ENCODE measurements around the gene PLEKHN1.
"Not testable (repeated sequence)": the region's sequence is repeated elsewhere in the genome, so short reads cannot be mapped to it uniquely, and the experiment has no call there.

Gene PLEKHN1

DNA sequence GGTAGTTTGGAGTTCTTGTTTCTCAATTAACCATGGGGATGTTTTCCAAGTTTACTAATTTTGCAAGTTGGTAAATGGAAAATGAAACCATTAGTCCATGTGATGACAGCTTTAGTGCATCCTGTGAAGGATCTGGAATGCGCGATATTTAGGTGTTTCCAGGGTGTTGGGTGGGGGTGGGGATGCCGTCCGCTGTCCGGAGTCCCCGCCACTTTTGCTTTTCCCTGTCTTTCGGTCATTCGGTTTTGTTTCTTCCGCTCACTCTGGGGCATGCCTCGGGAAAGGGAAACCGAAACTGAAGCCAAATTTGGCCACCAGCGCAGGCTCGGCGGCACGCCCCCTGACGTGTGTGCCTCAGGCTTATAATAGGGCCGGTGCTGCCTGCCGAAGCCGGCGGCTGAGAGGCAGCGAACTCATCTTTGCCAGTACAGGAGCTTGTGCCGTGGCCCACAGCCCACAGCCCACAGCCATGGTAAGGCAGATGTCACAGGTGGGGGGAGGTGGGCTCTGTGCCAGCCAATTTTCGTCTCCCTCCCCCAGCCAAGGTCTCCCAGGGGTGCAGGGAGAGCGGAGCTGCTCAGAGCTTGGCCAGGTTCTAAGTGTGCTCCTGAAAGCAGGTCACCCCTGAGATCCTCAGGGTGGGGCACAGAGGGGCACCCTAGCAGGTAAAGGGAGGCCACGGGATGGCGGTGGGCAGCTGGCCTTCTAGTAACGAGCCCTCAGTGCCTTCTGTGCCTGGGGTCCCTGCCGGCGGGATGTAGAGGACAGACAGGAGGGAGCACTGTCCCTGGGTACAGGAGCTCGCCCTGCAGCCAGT lies 47.0 kb downstream of the PLEKHN1 start, which contains the start of gene ISG15:
Gene ISG15 (plus strand): TSS at position 393 of the 817 bp plus-strand sequence. CDS start 77 bp downstream, at position 470.
- DNase-seq (ENCODE audit: low spot score) = peak; percentile 84

GRCh38 chr1:1013922-1014648 lies 47.8 kb downstream of the PLEKHN1 start:
- DNase-seq (ENCODE audit: low spot score) = no peak

- DNase-seq (ENCODE audit: low spot score) = no peak
Measured at GRCh38 chr1:1014799-1015681, 48.8 kb downstream of the PLEKHN1 start.

DNA sequence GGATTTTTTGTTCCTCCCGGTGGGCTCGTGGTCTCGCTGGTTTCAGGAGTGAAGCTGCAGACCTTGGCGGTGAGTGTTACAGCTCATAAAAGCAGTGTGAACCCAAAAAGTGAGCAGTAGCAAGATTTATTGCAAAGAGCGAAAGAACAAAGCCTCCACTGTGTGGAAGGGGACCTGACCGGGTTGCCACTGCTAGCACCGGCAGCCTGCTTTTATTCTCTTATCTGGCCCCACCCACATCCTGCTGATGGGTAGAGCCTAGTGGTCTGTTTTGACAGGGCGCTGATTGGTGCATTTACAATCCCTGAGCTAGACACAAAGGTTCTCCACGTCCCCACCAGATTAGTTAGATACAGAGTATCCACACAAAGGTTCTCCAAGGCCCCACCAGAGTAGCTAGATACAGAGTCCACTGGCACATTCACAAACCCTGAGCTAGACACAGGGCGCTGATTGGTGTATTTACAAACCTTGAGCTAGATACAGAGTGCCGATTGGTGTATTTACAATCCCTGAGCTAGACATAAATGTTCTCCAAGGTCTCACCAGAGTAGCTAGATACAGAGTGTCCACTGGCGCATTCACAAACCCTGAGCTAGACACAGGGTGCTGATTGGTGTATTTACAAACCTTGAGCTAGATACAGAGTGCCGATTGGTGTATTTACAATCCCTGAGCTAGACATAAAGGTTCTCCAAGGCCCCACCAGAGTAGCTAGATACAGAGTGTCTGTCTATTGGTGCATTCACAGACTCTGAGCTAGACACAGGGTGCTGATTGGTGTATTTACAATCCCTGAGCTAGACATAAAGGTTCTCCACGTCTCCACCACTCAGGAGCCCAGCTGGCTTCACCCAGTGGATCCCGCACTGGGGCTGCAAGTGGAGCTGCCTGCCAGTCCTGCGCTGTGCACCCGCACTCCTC lies 51.4 kb downstream of the PLEKHN1 start:
- not testable (repeated sequence) for DNase-seq (ENCODE audit: low spot score)

DNA sequence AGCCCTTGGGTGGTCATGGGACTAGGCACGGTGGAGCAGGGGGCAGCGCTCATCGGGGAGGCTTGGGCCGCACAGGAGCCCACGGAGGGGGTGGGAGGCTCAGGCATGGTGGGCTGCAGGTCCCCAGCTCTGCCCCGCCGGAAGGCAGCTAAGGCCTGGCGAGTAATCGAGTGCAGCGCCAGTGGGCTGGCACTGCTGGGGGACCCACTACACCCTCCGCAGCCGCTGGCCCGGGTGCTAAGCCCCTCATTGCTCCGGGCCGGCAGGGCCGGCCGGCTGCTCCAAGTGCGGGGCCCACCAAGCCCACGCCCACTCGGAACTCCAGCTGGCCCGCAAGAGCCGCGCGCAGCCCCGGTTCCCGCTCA lies 52.0 kb downstream of the PLEKHN1 start:
- not testable (repeated sequence) for DNase-seq (ENCODE audit: low spot score)

GRCh38 chr1:1019122-1019999 lies 53.1 kb downstream of the PLEKHN1 start:
- DNase-seq (ENCODE audit: low spot score) = peak; percentile 89

GRCh38 chr1:1020000-1020404 lies 53.7 kb downstream of the PLEKHN1 start, which contains the start of gene AGRN:
Gene AGRN, plus strand, starts transcription at chr1:1020120. Its CDS starts 53 bp downstream, at chr1:1020173.
- peak; percentile 54 for DNase-seq (ENCODE audit: low spot score)

- DNase-seq (ENCODE audit: low spot score) = peak; percentile 16
Measured at GRCh38 chr1:1020415-1021009, 54.2 kb downstream of the PLEKHN1 start.

DNA sequence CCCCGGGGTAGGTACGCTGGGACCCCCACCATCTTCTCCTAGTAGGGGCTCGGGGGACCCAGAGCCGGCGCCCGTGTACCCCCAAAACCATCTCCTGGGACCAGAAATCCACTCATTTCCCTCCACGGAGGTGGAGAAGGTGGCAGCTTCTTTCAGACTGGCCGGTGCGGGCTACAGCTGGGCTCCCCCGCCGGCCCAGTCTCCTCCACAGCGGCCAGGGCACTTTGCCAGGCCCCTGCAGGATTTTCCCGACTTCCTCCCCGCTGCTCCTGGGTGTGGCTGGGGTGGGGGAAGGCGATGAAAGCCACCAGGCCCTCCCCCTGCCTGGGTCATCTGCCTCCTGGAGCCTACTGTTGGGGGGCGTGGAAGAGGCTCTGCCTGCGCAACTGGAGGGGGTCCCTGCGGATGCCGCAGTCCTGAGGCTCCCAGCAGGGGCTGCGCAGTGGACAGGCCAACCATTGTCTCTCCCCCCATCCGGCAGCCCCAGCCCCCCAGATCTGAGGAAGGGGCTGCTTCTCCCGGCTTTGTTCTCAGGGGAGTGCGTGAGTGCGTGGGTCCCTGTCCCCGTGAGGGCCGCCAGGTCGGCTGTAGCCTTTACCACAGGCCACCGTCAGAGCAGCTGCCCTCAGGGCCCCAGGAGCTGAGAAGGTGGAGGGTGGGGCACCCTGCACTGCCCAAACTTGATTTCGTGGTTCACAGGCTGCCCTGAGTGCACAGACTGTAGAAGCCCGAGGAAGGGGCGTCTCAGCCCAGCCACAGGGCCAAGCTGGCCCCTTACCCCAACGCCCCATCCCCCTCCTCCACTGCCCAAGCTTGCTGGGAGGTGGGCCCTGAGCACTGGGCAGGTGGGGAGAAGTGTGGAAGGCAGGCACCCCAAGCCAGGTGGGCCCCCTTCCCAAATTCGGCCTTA lies 55.0 kb downstream of the PLEKHN1 start:
- DNase-seq (ENCODE audit: low spot score) = peak; percentile 62

- no peak for DNase-seq (ENCODE audit: low spot score)
Measured at GRCh38 chr1:1021920-1022259, 55.6 kb downstream of the PLEKHN1 start.

GRCh38 chr1:1022302-1023009 lies 56.2 kb downstream of the PLEKHN1 start:
- DNase-seq (ENCODE audit: low spot score) = no peak

DNA sequence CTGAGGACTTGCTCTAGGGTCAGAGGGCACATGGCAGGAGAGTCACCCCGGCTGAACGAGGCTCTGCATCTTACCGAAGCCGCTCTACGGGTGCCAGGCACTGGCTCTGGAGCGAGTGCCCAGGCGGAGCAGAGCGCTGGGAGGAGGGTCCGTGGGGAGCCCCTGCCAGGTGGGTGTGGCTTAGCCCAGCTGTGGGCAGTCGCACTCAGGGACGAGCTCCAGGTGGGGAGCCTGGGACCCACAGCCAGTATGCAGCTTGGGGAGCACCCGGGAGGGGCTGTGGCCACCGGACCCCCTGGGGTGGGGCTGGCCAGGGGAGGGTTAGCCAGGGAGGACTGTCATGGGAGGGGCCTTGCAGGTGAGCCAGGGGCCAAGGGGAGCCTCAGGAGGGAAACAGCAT lies 57.4 kb downstream of the PLEKHN1 start:
- DNase-seq (ENCODE audit: low spot score) = no peak

GRCh38 chr1:1024149-1024770 lies 58.0 kb downstream of the PLEKHN1 start:
- no peak for DNase-seq (ENCODE audit: low spot score)

- DNase-seq (ENCODE audit: low spot score) = peak; percentile 72
Measured at GRCh38 chr1:1024771-1025699, 58.8 kb downstream of the PLEKHN1 start.

All from LoVo (cell line).